Glutamatergic neuron (in vitro differentiated cells): ENCODE data around the gene PPP3R1. TPM values are rescaled to one million over a fixed set of nuclear protein-coding genes. Genes with fewer than 3 reads are reported as not detected.

Source experiments
- DNase-seq: peaks from one replicate; pipeline ENCODE4 v3.0.0; 2022
- H3K27ac Mint-ChIP-seq: one replicate; pipeline ENCODE4 v1.8.0; 2020; ENCODE audit warnings: mild to moderate bottlenecking, mixed read lengths, inconsistent platforms; ENCODE audit not compliant: unreplicated experiment
- H3K27me3 Mint-ChIP-seq: one replicate; pipeline ENCODE4 v1.8.0; 2020; ENCODE audit warnings: mild to moderate bottlenecking, moderate library complexity, mixed read lengths, inconsistent platforms; ENCODE audit not compliant: unreplicated experiment
- H3K36me3 Mint-ChIP-seq: one replicate; pipeline ENCODE4 v1.8.0; 2020; ENCODE audit warnings: mild to moderate bottlenecking, mixed read lengths, inconsistent platforms; ENCODE audit not compliant: unreplicated experiment
- H3K4me1 Mint-ChIP-seq: one replicate; pipeline ENCODE4 v1.8.0; 2020; ENCODE audit warnings: mild to moderate bottlenecking, low read depth, mixed read lengths, inconsistent platforms; ENCODE audit not compliant: unreplicated experiment
- H3K4me3 Mint-ChIP-seq: one replicate; pipeline ENCODE4 v1.8.0; 2020; ENCODE audit warnings: mild to moderate bottlenecking, mixed read lengths, inconsistent platforms; ENCODE audit not compliant: unreplicated experiment
- H3K9me3 Mint-ChIP-seq: one replicate; pipeline ENCODE4 v1.8.0; 2020; ENCODE audit warnings: mild to moderate bottlenecking, moderate library complexity, mixed read lengths, inconsistent platforms; ENCODE audit not compliant: unreplicated experiment
- total RNA-seq: library from RNA; stranded (reverse); fragmentation: NEBNext Ultra II Directional; extraction: Animal tissue kit (Norgen Biotek cat#: 25700); gene quantifications from one replicate; pipeline ENCODE4 v1.2.1, GENCODE V29; 2021; ENCODE audit not compliant: unreplicated experiment
- TF ChIP-seq, protein P1 (sequence below): fragments of 200-600 bp; sonication (generic); IDR thresholded peaks from one replicate; pipeline ENCODE4 v1.5.0; 2021; ENCODE audit not compliant: partially characterized antibody, unreplicated experiment

The PPP3R1 gene
- total RNA-seq, 1 donor from 2014 or later = 53.4 TPM

DNA sequence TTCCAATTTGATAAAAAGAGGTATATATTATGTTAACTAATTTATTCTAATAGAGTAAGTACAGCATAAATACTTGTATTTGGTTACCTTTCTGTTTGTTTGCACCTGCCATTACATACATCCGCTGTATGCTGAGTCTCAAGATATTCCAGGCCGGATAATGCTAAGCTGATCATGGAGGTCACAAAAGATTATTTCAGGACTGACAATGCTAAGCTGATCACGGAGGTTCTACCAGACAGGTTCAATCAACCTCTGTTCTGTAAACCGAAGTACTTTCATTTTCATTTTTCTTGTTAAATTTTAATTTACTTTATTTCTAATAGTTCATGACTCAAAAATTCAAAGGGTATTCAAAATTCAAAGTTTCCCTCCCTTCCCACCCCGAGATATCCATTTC, 63.5 kb downstream of the PPP3R1 start:
- no peak for DNase-seq
- no peak overlapping the region for H3K4me3 Mint-ChIP-seq
- no peak overlapping the region for H3K27ac Mint-ChIP-seq
- H3K36me3 Mint-ChIP-seq = no peaks in the 10 kb centered on the region
- TF ChIP-seq, protein P1, sequence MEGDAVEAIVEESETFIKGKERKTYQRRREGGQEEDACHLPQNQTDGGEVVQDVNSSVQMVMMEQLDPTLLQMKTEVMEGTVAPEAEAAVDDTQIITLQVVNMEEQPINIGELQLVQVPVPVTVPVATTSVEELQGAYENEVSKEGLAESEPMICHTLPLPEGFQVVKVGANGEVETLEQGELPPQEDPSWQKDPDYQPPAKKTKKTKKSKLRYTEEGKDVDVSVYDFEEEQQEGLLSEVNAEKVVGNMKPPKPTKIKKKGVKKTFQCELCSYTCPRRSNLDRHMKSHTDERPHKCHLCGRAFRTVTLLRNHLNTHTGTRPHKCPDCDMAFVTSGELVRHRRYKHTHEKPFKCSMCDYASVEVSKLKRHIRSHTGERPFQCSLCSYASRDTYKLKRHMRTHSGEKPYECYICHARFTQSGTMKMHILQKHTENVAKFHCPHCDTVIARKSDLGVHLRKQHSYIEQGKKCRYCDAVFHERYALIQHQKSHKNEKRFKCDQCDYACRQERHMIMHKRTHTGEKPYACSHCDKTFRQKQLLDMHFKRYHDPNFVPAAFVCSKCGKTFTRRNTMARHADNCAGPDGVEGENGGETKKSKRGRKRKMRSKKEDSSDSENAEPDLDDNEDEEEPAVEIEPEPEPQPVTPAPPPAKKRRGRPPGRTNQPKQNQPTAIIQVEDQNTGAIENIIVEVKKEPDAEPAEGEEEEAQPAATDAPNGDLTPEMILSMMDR = no peak
- H3K9me3 Mint-ChIP-seq = peaks cover 1% of the 10 kb centered on the region
- peaks cover 1% of the 10 kb centered on the region for H3K4me1 Mint-ChIP-seq
- no peaks in the 10 kb centered on the region for H3K27me3 Mint-ChIP-seq

DNA sequence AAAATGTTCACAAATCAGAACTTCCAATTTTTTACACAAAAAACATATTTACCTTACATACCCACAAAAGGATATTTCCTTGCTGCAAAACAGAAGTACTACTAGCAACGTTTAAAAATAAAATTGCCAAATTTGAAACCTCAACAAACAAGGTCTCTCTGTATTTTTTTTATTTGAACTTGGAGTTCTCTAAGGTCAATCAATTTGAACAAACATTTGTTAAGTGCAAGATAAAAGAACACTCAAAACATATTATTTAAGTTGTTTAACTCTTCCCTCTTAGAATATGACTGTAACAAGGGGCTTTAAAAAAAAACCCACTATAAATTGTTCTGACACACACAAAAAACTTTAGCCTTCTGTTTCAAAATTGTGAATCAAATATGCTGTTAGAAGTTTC, 65.0 kb downstream of the PPP3R1 start:
- TF ChIP-seq, protein P1 = no peak
- Mint-ChIP-seq H3K4me3 (no peak overlapping the region), H3K4me1 (peaks cover 1% of the 10 kb centered on the region), H3K27ac (no peak overlapping the region), H3K27me3 (no peaks in the 10 kb centered on the region), H3K36me3 (no peaks in the 10 kb centered on the region), H3K9me3 (peaks cover 1% of the 10 kb centered on the region)
- DNase-seq = no peak

DNA sequence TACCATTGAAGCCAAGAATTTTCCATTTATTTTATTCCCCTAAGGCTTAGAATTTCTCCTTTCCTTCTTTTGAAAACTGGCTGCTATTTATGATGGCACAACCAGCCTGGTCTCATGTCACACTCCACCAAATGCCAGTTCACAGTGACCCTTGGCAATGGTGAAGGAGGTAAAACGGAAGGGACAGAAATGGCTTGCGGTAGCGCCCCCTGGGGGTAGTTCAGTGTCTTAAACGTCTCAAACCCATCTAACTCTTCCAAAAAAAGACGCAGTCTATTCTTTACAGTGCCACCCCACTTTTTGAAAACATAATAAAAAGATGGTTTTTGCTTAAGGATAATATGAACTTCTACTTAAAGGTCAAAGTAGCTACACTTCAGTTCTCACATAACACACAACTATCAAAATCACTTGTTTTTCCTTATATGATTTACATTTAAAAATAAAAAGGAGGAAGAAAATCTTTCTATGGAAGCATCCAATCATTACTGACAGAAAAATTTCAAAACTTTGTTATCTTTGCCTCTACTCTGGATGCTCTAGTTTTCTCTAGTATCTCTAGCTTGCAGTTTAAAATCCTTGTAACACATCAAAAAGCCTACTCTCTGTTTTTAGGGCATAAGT, 66.7 kb downstream of the PPP3R1 start:
- H3K27ac Mint-ChIP-seq = no peak overlapping the region
- peaks cover 1% of the 10 kb centered on the region for H3K4me1 Mint-ChIP-seq
- TF ChIP-seq, protein P1 = peak; percentile 86
- no peak overlapping the region for H3K4me3 Mint-ChIP-seq
- DNase-seq = peak; percentile 75
- no peaks in the 10 kb centered on the region for H3K27me3 Mint-ChIP-seq
- H3K9me3 Mint-ChIP-seq = peaks cover 1% of the 10 kb centered on the region
- no peaks in the 10 kb centered on the region for H3K36me3 Mint-ChIP-seq

DNA sequence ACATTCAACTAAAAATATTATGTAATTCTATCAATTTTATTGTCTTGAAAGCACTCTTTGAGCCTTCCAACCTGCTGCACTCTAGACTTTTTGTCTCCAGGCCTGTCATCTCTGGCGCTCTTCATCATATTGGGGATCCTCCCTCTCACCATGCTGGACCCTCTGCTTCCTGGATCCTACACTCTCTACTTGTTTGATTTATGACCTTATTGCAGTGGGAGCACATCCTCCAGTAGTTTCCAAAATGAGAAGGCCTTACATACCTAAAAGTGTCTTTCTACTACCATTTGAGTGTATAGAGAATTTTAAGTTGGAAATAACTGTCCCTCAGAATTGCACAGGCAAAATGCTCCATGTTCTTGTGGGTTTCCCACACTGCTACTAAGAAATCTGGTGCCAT, 69.4 kb downstream of the PPP3R1 start:
- no peak overlapping the region for H3K27ac Mint-ChIP-seq

DNA sequence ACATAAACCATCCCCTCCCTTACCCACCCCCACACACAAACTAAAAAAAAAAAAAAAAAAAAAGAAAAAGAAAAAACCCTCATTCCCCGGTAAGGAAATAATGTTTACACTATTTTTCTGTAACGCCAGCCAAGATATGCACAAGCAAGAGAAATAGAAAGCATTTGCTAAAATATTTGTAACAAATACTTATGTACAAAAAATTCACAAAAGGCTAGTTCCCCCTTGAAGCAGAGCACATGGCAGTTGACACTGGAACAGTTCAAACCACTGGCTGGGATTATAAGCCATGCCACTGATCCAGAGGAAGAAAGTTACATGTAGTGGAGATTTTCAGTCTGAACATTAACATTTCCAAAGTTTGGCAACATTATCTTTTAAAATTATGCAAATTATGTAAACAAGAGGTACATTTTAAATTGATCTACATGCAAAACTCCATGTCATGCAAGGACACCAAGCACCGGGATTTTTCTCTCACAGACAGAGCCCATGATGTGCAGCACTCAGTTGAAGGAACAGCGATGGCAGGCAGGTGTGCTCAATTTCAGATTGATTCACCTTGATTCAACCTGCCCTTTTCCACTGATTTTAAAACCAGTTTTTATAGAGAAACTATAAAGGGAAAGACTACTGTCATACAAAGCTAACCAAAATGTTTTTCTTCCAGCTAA, 73.2 kb downstream of the PPP3R1 start:
- no peak for DNase-seq
- H3K27ac Mint-ChIP-seq = no peak overlapping the region
- no peak overlapping the region for H3K4me3 Mint-ChIP-seq

More for the DNA sequence above, 69.4 kb downstream of the PPP3R1 start:
- Mint-ChIP-seq H3K36me3 (no peaks in the 10 kb centered on the region), H3K9me3 (no peaks in the 10 kb centered on the region), H3K27me3 (no peaks in the 10 kb centered on the region), H3K4me1 (no peaks in the 10 kb centered on the region), H3K4me3 (no peak overlapping the region)
- TF ChIP-seq, protein P1 = no peak
- DNase-seq = no peak

More for the DNA sequence above, 73.2 kb downstream of the PPP3R1 start:
- Mint-ChIP-seq H3K4me1 (no peaks in the 10 kb centered on the region), H3K9me3 (no peaks in the 10 kb centered on the region), H3K27me3 (no peaks in the 10 kb centered on the region), H3K36me3 (no peaks in the 10 kb centered on the region)
- TF ChIP-seq, protein P1 = no peak
